ENCODE results near the gene C6orf132.
"Not testable (repeated sequence)": the region's sequence is repeated elsewhere in the genome, so short reads cannot be mapped to it uniquely, and the experiment has no call there.

C6orf132 gene

DNA sequence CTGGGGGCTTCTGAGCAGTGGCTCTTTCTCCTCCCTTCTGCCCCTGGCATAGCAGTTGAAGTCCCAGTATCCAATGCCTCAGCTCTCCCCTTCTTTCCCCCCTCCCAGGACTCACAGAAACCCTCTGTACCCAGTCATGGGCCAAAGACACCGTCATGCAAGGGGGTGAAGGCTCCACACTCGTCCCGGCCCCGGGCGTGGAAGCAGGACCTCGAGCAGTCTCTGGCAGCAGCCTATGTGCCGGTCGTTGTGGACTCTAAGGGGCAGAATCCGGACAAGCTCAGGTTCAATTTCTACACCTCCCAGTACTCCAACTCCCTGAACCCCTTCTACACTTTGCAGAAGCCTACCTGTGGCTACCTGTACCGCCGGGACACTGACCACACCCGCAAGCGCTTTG lies 20.4 kb upstream of the C6orf132 start:
- no peak for DNase-seq (ENCODE audit: low spot score)

GRCh38 chr6:42162384-42162783 lies 20.0 kb upstream of the C6orf132 start:
- no peak for DNase-seq (ENCODE audit: low spot score)

- DNase-seq (ENCODE audit: low spot score): no peak
Measured at GRCh38 chr6:42159431-42160024, 17.1 kb upstream of the C6orf132 start.

DNA sequence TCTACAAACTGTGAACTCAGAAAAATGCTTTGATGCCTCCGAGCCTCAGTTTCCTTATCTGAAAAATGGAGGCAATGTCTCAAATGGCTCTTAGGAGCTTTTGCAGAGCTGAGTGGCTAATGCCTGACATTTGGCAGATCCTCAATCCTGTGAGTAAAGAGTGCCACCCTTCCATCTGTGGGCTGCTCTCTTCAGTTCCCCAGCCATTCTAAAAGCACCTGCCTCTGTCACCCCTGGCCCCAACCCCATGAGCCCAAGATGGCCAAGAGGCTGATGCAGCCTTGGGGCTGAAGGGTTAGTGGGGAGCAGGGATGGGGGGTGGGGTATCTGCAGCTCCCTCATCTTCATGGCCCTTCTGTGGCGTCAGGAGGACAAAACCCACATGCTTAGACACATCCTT lies 16.2 kb upstream of the C6orf132 start:
- DNase-seq (ENCODE audit: low spot score): no peak

GRCh38 chr6:42158011-42158410 lies 15.6 kb upstream of the C6orf132 start:
- no peak for DNase-seq (ENCODE audit: low spot score)

GRCh38 chr6:42156638-42157037 lies 14.2 kb upstream of the C6orf132 start:
- no peak for DNase-seq (ENCODE audit: low spot score)

GRCh38 chr6:42155293-42155692 lies 12.9 kb upstream of the C6orf132 start:
- DNase-seq (ENCODE audit: low spot score): no peak

DNA sequence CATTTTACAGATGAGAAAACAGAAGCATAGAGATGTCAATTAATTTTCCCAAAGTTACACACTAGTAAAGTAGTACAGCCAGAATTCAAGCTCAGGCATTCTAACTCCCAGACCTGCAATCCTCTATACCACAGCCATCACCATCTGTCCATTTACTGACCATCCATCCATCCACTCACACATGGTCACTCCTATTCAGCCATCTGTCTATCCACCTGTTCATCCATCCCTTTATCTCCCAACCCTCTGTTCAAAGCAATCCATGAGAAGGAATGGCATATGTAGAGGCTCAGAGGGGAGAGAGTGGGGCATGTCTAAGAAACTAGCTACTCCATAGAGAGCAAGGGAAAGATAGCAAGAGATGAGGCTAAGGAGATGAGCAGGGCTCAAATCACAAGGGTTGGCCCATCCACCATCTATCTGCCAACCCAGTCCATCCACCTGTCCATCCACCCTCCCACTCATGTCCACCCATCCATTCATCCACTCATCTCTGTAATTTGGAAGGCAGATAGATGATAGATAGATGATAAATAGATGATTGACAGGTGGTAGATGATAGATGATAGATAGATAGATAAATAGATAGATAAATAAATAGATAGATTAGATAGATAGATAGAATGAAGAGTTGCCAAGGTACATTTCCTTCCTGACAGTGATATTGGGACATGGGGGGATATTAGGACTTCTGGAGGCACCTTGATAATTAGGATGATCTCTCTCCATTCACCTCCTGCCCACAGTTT lies 12.2 kb upstream of the C6orf132 start:
- DNase-seq (ENCODE audit: low spot score): no peak

DNA sequence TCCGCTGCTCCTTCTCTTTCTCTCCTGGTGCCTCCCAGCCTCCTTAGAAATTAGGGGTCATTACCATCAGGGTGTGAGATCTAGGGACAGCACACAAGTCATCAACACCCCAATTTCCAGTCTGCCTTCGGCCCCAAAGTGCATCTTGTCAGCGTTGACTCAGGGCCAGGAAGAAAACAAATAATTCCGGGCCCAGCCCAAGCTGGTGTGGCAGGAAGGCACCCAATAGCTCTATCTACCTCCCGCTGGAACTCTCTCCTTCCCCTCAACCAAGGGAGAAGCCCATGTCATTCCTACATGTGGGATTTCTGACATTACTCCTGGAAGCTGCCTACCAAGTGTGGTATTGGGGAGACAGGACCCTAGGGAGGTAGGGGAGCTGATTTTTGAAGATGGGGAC lies 11.5 kb upstream of the C6orf132 start:
- DNase-seq (ENCODE audit: low spot score): no peak

DNA sequence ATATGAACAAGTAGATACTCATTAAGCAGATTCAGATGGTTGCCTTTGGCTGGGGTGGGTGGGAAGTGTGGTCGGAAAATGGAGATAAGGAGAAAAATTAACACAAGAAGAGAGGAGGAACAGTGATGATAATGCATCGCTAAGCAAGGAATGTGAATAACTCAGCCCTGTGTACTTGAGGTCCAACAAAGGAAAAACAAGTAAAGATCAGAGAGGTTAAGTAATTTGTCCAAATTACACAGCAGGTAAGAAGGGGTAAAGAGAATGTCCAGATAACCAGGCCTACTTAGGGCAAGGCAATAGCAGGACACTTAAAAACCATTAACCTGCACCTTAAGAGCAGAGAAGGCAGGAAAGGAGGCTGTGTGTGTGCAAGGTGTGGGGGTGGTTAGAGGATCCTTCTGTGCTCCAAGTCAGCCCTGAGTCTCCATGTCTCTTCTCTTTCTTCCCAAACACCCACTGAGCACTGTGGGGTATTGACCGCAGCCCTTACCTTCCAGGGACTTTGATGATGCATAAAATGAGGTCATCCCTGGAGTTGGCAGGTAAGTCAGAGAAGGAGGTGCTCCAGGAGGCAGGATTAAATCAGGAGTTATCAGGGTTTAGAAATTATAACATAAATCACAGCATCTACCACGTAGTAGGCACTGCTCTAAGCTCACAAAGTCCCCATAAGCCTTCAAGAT lies 10.3 kb upstream of the C6orf132 start:
- not testable (repeated sequence) for DNase-seq (ENCODE audit: low spot score)

DNA sequence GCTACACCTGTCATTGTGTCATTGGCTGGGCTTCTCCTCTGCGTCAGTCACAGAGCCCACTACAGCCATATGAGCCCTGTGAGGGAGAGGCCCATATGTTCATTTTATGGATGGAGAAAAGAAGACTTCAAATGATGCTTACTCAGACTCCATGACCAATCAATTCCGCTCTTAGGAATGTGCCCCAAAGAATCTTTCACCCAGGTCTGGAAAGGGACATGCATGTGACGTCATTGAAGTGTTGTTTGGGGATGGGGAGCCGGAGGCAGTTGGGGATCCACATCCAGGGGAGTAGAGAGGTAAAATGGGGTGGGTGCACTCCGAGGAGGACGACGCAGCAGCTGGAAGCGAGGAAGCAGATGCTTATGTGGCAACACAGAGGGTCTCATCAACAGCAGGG lies 9.6 kb upstream of the C6orf132 start:
- DNase-seq (ENCODE audit: low spot score): no peak

DNA sequence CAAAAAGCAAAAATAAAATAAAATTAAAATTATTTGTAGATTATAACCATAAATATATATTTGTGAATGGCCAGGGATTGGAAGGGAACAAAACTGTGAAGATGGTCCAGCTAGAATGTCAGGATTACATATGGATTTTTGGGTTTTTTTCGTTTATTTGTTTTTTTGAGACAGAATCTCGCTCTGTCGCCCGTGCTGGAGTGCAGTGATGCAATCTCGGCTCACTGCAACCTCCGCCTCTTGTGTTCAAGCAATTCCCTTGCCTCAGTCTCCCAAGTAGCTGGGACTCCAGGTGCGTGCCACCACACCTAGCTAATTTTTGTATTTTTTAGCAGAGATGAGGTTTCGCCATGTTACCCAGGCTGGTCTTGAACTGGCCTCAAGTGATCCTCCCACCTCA lies 7.8 kb upstream of the C6orf132 start:
- no peak for DNase-seq (ENCODE audit: low spot score)

GRCh38 chr6:42148058-42148457 lies 5.6 kb upstream of the C6orf132 start:
- DNase-seq (ENCODE audit: low spot score): no peak

DNA sequence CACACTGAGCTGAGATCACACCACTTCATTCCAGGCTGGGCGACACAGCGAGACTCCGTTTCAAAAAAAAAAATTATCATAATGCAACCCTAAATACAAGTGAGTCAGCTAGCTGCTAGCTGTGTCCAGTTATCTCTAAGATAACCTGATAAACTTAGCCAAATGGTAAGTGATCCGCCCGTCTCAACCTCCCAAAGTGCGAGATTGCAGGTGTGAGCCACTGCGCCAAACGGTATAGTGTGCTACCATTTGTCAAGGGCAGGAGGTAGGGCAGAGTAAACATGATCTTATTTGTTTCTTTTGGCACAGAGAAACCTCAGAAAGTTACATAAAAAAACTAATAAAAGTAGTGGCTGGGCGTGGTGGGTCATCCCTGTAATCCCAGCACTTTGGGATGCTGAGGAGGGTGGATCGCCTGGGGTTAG lies 4.7 kb upstream of the C6orf132 start:
- no peak for DNase-seq (ENCODE audit: low spot score)

DNA sequence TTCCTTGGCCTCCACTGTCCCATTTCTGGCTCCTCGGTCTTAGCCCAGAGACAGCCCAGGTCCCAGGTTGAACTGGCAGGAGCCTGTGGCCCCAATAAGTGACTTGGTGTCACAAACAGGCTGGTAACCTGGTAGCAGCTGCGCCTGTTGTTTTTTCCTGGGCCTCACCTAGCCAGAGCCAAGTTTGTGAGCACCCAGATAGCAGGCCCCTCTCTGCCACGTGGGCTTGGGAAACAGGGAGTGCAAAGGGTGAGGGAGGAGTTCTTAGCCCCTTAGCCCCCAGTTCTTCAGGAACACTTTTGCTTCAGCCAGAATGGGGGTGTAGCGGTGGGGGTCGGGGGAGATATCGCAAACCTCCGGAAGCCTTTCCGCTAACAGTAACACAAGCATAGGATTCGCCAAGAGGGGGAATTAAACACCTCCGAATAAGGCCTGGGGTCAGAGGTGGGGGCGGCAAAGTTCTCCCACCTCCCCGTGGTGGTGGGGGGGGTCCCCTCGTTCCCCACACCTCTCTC lies 760 bp downstream of the C6orf132 start:
- DNase-seq (ENCODE audit: low spot score): peak; percentile 49

- peak; percentile 44 for DNase-seq (ENCODE audit: low spot score)
Measured at GRCh38 chr6:42140756-42141602, 1.4 kb downstream of the C6orf132 start.

GRCh38 chr6:42140032-42140431 lies 2.4 kb downstream of the C6orf132 start:
- peak; percentile 85 for DNase-seq (ENCODE audit: low spot score)

DNA sequence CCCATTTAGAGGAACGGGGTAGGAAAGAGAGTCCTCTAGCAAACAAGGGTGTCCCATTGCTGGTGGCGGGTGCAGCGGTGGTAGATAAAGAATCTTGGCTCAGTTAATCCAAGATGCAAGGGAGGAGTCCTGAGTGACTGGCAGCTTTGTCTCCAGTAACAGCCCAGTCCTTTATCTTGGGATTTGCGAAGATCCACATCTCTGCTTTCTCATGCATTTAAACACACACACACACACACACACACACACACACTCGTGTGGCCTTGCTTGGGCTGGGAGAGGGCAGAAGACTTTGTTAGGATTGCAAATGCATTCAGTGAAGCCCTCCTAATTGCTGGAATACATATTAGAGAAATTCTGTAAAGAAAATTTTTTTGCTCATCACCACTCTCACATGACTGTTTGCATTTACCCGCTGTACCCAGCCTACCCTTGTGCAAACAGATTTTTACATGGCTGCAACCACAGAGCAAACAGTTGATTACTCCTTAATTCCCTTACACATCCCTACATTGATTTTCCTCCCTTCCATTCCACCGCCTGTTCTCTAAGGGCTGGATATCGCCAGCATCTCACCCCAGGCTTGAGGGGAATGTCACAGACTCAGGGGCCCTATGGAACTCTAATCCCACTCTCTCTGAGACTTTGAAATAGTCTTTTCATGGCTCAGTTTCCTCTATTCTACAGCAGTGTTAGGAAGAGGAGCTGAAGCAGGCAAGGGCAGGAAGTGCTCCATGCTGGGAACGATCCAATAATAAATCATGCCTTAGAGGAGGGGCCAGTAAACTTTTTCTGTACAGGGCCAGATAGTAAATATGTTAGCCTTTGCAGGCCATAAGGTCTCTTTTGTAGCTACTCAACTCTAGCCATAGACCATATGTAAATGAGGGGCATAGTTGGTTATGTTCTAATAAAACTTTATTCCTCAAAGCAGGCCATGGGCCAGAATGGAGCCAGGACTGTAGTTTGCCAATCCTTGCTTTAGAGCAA lies 3.5 kb downstream of the C6orf132 start:
- DNase-seq (ENCODE audit: low spot score): no peak

DNA sequence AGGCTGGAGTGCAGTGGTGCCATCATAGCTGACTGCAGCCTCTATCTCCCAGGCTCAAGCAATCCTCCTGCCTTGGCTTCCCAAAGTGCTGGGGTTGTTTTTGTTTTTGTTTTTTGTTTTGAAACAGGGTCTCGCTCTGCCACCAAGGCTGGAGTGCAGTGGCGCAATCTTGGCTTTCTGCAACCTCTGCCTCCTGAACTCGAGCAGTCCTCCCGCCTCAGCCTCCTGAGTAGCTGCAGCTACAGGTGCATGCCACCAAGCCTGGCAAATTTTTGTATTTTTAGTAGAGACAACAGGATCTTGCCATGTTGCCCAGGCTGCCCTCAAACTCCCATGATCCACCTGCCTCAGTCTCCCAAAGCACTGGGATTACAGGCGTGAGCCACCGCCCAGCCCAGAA lies 4.2 kb downstream of the C6orf132 start:
- no peak for DNase-seq (ENCODE audit: low spot score)

DNA sequence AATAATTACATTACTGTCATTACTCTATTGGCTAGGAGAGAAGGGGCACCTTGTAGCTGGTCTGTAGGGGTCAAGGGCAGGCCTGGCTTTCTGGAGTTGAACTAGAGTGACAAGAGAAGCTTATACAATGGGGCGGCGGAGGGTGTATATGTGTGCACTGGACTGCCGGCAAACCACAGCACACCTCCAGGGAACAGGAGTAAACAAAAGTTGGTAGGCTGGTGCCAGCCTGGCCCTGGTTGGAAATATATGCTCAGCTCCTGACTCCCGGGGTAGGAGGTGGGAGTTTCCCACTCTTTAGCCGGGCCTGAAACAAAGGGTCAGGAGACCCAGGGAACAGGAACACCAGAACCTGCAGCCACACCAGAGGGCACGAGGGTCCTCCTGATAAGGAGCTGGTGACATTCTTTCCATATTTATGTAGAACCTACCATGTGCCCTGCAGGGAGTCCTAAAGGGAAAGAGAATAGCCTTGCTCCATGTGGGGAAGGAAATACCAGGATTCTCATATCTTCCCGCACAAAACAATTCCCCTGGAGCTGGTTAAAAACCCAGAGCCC lies 5.1 kb downstream of the C6orf132 start:
- no peak for DNase-seq (ENCODE audit: low spot score)
